Measurements from ENCODE around the gene GOLGA1. TPM values are rescaled to one million over a fixed set of nuclear protein-coding genes. Genes with fewer than 3 reads are reported as not detected.

Gene GOLGA1
- total and polyA plus RNA-seq, 10 of the 15 experiments (the other 5 are each of a cell fraction or from before 2014, with no cell fraction given): 2.9 to 14.1 (median 8.1) TPM

GRCh38 chr9:124913378-124913777 is 27.5 kb downstream of the GOLGA1 start (continued):
- TF ChIP-seq CUX1 (IDR thresholded peaks at IDR 0.05; ENCODE audit: insufficient replicate concordance, low read depth, low read length) (no peak), SUPT20H (IDR thresholded peaks at IDR 0.05; ENCODE audit: borderline replicate concordance, control insufficient read depth, low read depth, low read length) (no peak), NR2C1 (IDR thresholded peaks at IDR 0.05) (no peak), SIN3A (IDR thresholded peaks at IDR 0.05; ENCODE audit: low read depth, low read length) (no peak), ZNF207 (IDR thresholded peaks at IDR 0.05; ENCODE audit: borderline replicate concordance) (no peak), SMAD5 (IDR thresholded peaks at IDR 0.05; ENCODE audit: low read depth) (no peak), SIX5 (IDR thresholded peaks at IDR 0.05; ENCODE audit: low read depth, low read length, severe bottlenecking) (no peak), EZH2 (IDR thresholded peaks at IDR 0.05; ENCODE audit: borderline replicate concordance, control insufficient read depth, low read depth, low read length) (no peak), FOXM1 (IDR thresholded peaks at IDR 0.05; ENCODE audit: low read depth, low read length) (no peak), EED (IDR thresholded peaks at IDR 0.05; ENCODE audit: low read depth) (no peak), BHLHE40 (IDR thresholded peaks at IDR 0.05; ENCODE audit: borderline replicate concordance in 1 of 2, low read depth in 2 of 2, low read length in 1 of 2) (no peak)
